CD14-positive monocyte (primary cell): ENCODE results near the gene CAMSAP2. TPM values are rescaled to one million over a fixed set of nuclear protein-coding genes. Genes with fewer than 3 reads are reported as not detected.

Experiments
- DNase-seq, 3 donors: peaks; one replicate each; pipeline ENCODE4 v3.0.0-alpha.2; 2011 to 2022
- H2AFZ ChIP-seq: 2 replicates; pipeline ENCODE4 v1.6.0; 2012; ENCODE audit warnings: mild to moderate bottlenecking, low read depth, low read length, inconsistent platforms; ENCODE audit not compliant: insufficient read depth, poor library complexity, severe bottlenecking
- H3K27ac ChIP-seq, 2 donors: 1 replicate in 1 of 2; 2 replicates in 1 of 2; pipeline ENCODE4 v1.5.1; 2012 to 2013; ENCODE audit warnings: low read length in 2 of 2, control low read depth in 1 of 2, inconsistent platforms in 1 of 2, low read depth in 1 of 2, mild to moderate bottlenecking in 1 of 2
- H3K27me3 ChIP-seq, 2 donors: one replicate each; pipeline versions ENCODE4 v1.6.0 to v1.6.1; 2011 to 2013; ENCODE audit warnings: low read length in 2 of 2; ENCODE audit not compliant: control insufficient read depth in 2 of 2, insufficient read depth in 2 of 2
- H3K36me3 ChIP-seq, 2 donors: replicated peaks in 1 of 2; 1 replicate in 1 of 2; 2 replicates in 1 of 2; pipeline versions ENCODE4 v1.5.1 to v1.6.1; 2012 to 2013; ENCODE audit warnings: low read length in 2 of 2, control low read depth in 1 of 2, inconsistent platforms in 1 of 2, mild to moderate bottlenecking in 1 of 2; ENCODE audit not compliant: insufficient read depth in 2 of 2, control insufficient read depth in 1 of 2
- H3K4me1 ChIP-seq, 2 donors: 1 replicate in 1 of 2; 2 replicates in 1 of 2; pipeline versions ENCODE4 v1.5.1 to v1.6.1; 2012 to 2013; ENCODE audit warnings: low read length in 2 of 2, control low read depth in 1 of 2, inconsistent platforms in 1 of 2, mild to moderate bottlenecking in 1 of 2, moderate library complexity in 1 of 2; ENCODE audit not compliant: insufficient read depth in 2 of 2, control insufficient read depth in 1 of 2
- H3K4me2 ChIP-seq: replicated peaks from 2 replicates; pipeline ENCODE3; 2012; ENCODE audit warnings: low read length, moderate library complexity, mild to moderate bottlenecking; ENCODE audit not compliant: poor library complexity, severe bottlenecking; ENCODE audit errors: extremely low read depth
- H3K4me3 ChIP-seq, 3 experiments: fragments of 200-600 bp in 1 of 3; sonication (generic) in 1 of 3; replicated peaks in 1 of 3; 1 replicate in 2 of 3; 2 replicates in 1 of 3; pipeline ENCODE4 v1.5.1; 2011 to 2013; ENCODE audit warnings: low read length in 3 of 3, mild to moderate bottlenecking in 3 of 3, control low read depth in 2 of 3, low read depth in 2 of 3, inconsistent platforms in 1 of 3, moderate library complexity in 1 of 3
- H3K79me2 ChIP-seq: 2 replicates; pipeline ENCODE4 v1.6.0; 2012; ENCODE audit warnings: mild to moderate bottlenecking, control low read depth, inconsistent platforms, low read length, moderate library complexity; ENCODE audit not compliant: insufficient read depth
- H3K9ac ChIP-seq: 2 replicates; pipeline ENCODE4 v1.6.0; 2017; ENCODE audit warnings: low read length, mild to moderate bottlenecking; ENCODE audit not compliant: insufficient read depth, poor library complexity, severe bottlenecking
- H3K9me3 ChIP-seq, 2 donors: replicated peaks in 1 of 2; 1 replicate in 1 of 2; 2 replicates in 1 of 2; pipeline versions ENCODE4 v1.5.1 to v1.6.1; 2012 to 2013; ENCODE audit warnings: low read length in 2 of 2, control low read depth in 1 of 2; ENCODE audit not compliant: control insufficient read depth in 1 of 2, insufficient read depth in 1 of 2
- H4K20me1 ChIP-seq: 2 replicates; pipeline ENCODE4 v1.6.0; 2012; ENCODE audit warnings: mild to moderate bottlenecking, low read length, control low read depth, moderate library complexity; ENCODE audit not compliant: insufficient read depth
- H3K27ac Mint-ChIP-seq, 7 donors: one replicate each; pipeline ENCODE4 v1.8.0; 2020; ENCODE audit warnings: mild to moderate bottlenecking in 7 of 7, mixed read lengths in 7 of 7, moderate library complexity in 6 of 7, inconsistent platforms in 2 of 7
- H3K27me3 Mint-ChIP-seq, 3 donors: one replicate each; pipeline ENCODE4 v1.8.0; 2021 to 2022; ENCODE audit warnings: low read depth in 3 of 3, mild to moderate bottlenecking in 3 of 3, mixed read lengths in 3 of 3, moderate library complexity in 3 of 3, inconsistent platforms in 1 of 3
- H3K36me3 Mint-ChIP-seq, 2 donors: one replicate each; pipeline ENCODE4 v1.8.0; 2020; ENCODE audit warnings: mixed read lengths in 2 of 2, inconsistent platforms in 1 of 2, mild to moderate bottlenecking in 1 of 2
- H3K4me1 Mint-ChIP-seq: one replicate; pipeline ENCODE4 v1.8.0; 2020; ENCODE audit warnings: mild to moderate bottlenecking, mixed read lengths
- H3K4me3 Mint-ChIP-seq, 2 donors: one replicate each; pipeline ENCODE4 v1.8.0; 2020; ENCODE audit warnings: mild to moderate bottlenecking in 2 of 2, mixed read lengths in 2 of 2, moderate library complexity in 1 of 2
- H3K9me3 Mint-ChIP-seq, 7 donors: one replicate each; pipeline ENCODE4 v1.8.0; 2020 to 2022; ENCODE audit warnings: mixed read lengths in 7 of 7, mild to moderate bottlenecking in 6 of 7, moderate library complexity in 6 of 7, inconsistent platforms in 2 of 7
- WGBS: methylation state at CpG from one replicate; pipeline ENCODE4 v1.1.5; 2013; ENCODE audit warnings: missing lambda C conversion rate; ENCODE audit not compliant: insufficient coverage; 5-methylcytosine and 5-hydroxymethylcytosine counted together
- intact Hi-C, 2 donors: fragments of 100-400 bp; cut with micrococcal nuclease; formaldehyde crosslinking; loops; one replicate each; pipeline versions ENCODE4 v1.15.0 to v1.15.1; 2023
- polyA plus RNA-seq, 3 donors: library from polyadenylated mRNA; depleted of rRNA in 1 of 3; unstranded in 2 of 3; stranded (reverse) in 1 of 3; fragments of 300-500 nt in 2 of 3; fragments of >200 nt in 1 of 3; fragmentation: Illumina TruSeq in 2 of 3; gene quantifications; 1 replicate in 2 of 3; 2 replicates in 1 of 3; pipeline ENCODE4 v1.2.3, GENCODE V29; 2012 to 2021
- TF ChIP-seq, protein P1 (sequence below): fragments of 200-600 bp; IDR thresholded peaks from one replicate; pipeline ENCODE4 v1.8.0; 2022; ENCODE audit warnings: antibody characterized with exemption, mild to moderate bottlenecking

The CAMSAP2 gene
- polyA plus RNA-seq, 3 donors = 0.89 to 1.3 (median 0.90) TPM

GRCh38 chr1:200720199-200720598 lies 18.5 kb upstream of the CAMSAP2 start:
- Histone ChIP-seq H3K27me3 (peaks cover 0 to 2% of the 10 kb centered on the region in 2 donors), H3K9ac (no peak overlapping the region), H4K20me1 (no peaks in the 10 kb centered on the region), H3K27ac (no peak overlapping the region), H3K4me2 (no peak overlapping the region), H3K9me3 (no peaks in the 10 kb centered on the region), H3K4me3 (no peak overlapping the region), H2AFZ (no peak overlapping the region), H3K79me2 (no peaks in the 10 kb centered on the region), H3K4me1 (no peaks in the 10 kb centered on the region), H3K36me3 (no peaks in the 10 kb centered on the region)
- no peaks in the 10 kb centered on the region for H3K4me1 Mint-ChIP-seq
- TF ChIP-seq, protein P1, sequence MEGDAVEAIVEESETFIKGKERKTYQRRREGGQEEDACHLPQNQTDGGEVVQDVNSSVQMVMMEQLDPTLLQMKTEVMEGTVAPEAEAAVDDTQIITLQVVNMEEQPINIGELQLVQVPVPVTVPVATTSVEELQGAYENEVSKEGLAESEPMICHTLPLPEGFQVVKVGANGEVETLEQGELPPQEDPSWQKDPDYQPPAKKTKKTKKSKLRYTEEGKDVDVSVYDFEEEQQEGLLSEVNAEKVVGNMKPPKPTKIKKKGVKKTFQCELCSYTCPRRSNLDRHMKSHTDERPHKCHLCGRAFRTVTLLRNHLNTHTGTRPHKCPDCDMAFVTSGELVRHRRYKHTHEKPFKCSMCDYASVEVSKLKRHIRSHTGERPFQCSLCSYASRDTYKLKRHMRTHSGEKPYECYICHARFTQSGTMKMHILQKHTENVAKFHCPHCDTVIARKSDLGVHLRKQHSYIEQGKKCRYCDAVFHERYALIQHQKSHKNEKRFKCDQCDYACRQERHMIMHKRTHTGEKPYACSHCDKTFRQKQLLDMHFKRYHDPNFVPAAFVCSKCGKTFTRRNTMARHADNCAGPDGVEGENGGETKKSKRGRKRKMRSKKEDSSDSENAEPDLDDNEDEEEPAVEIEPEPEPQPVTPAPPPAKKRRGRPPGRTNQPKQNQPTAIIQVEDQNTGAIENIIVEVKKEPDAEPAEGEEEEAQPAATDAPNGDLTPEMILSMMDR = no peak
- no peak overlapping the region for H3K27ac Mint-ChIP-seq
- no peak overlapping the region for H3K4me3 Mint-ChIP-seq
- WGBS = no CpG with 5 or more reads among the region's 1 CpG
- peaks cover 0 to 1% (median 0%) of the 10 kb centered on the region in 7 donors for H3K9me3 Mint-ChIP-seq
- no peak for DNase-seq
- peaks cover 0 to 5% (median 5%) of the 10 kb centered on the region in 3 donors for H3K27me3 Mint-ChIP-seq
- intact Hi-C loops = no loop called here
- H3K36me3 Mint-ChIP-seq = no peaks in the 10 kb centered on the region

- H2AFZ ChIP-seq = no peak overlapping the region
- Mint-ChIP-seq H3K4me1 (no peaks in the 10 kb centered on the region), H3K36me3 (no peaks in the 10 kb centered on the region), H3K9me3 (peaks cover 0 to 1% (median 0%) of the 10 kb centered on the region in 7 donors), H3K4me3 (no peak overlapping the region), H3K27me3 (peaks cover 2 to 7% (median 3%) of the 10 kb centered on the region in 3 donors), H3K27ac (no peak overlapping the region)
- H4K20me1 ChIP-seq = no peaks in the 10 kb centered on the region
- H3K36me3 ChIP-seq = no peaks in the 10 kb centered on the region
- H3K9ac ChIP-seq = no peak overlapping the region
- no peaks in the 10 kb centered on the region for H3K27me3 ChIP-seq
- no peak overlapping the region for H3K4me3 ChIP-seq
- H3K79me2 ChIP-seq = no peaks in the 10 kb centered on the region
- TF ChIP-seq, protein P1 = no peak
- H3K9me3 ChIP-seq = no peaks in the 10 kb centered on the region
- H3K27ac ChIP-seq = no peak overlapping the region
- no peaks in the 10 kb centered on the region for H3K4me1 ChIP-seq
- DNase-seq = no peak
- intact Hi-C loops = no loop called here
- H3K4me2 ChIP-seq = no peak overlapping the region
Measured at GRCh38 chr1:200724064-200724463, 14.6 kb upstream of the CAMSAP2 start.
